Activated CD8-positive, alpha-beta T cell treated with anti-CD3 and anti-CD28 coated beads, Interleukin-2, amount 10 ng/mL, durations not matched to agents 7 days and 5 days (primary cell): ENCODE results near the gene ZG16. TPM values are rescaled to one million over a fixed set of nuclear protein-coding genes. Genes with fewer than 3 reads are reported as not detected.

Experiments used
- ATAC-seq: fragments of 150-1000 bp; cut with Tn5 transposase; one replicate; pipeline ENCODE4 v1.10.0; 2021; ENCODE audit warnings: moderate library complexity
- CTCF ChIA-PET: fragments of 350-600 bp; sonication (Branson Sonifier 250); formaldehyde crosslinking; loops from one replicate; lab custom pipeline; 2021; ENCODE audit warnings: antibody characterized with exemption; lab: Charles Lee
- POLR2A ChIA-PET: fragments of 350-600 bp; sonication (Branson Sonifier 250); formaldehyde crosslinking; loops from one replicate; lab custom pipeline; 2021; ENCODE audit warnings: antibody characterized with exemption; lab: Charles Lee
- DNase-seq: peaks from one replicate; pipeline ENCODE4 v3.0.0-alpha.2; 2020
- H3K27ac Mint-ChIP-seq: one replicate; pipeline ENCODE4 v1.8.0; 2021; ENCODE audit warnings: mild to moderate bottlenecking, mixed read lengths
- H3K27me3 Mint-ChIP-seq: one replicate; pipeline ENCODE4 v1.8.0; 2021; ENCODE audit warnings: low read depth, mixed read lengths
- H3K36me3 Mint-ChIP-seq: one replicate; pipeline ENCODE4 v1.8.0; 2021; ENCODE audit warnings: low read depth, mixed read lengths
- H3K4me1 Mint-ChIP-seq: one replicate; pipeline ENCODE4 v1.8.0; 2021; ENCODE audit warnings: low read depth, mixed read lengths
- H3K4me3 Mint-ChIP-seq: one replicate; pipeline ENCODE4 v1.8.0; 2021; ENCODE audit warnings: mild to moderate bottlenecking, mixed read lengths
- H3K9me3 Mint-ChIP-seq: one replicate; pipeline ENCODE4 v1.8.0; 2022; ENCODE audit warnings: mixed read lengths; ENCODE audit not compliant: insufficient read depth
- total RNA-seq, 2 experiments: library from RNA; stranded (reverse); gene quantifications; one replicate each; pipeline ENCODE4 v1.2.3, GENCODE V29; 2021

Gene ZG16
- total RNA-seq, 2 experiments from 2014 or later: not detected

- no peak for ATAC-seq
- no peak for DNase-seq
- no peaks in the 10 kb centered on the region for H3K9me3 Mint-ChIP-seq
- no peak overlapping the region for H3K27ac Mint-ChIP-seq
- H3K4me1 Mint-ChIP-seq: peaks cover 19% of the 10 kb centered on the region
- H3K27me3 Mint-ChIP-seq: no peaks in the 10 kb centered on the region
- H3K4me3 Mint-ChIP-seq: no peak overlapping the region
- peaks cover 37% of the 10 kb centered on the region for H3K36me3 Mint-ChIP-seq
- CTCF ChIA-PET: no interaction called here
- POLR2A ChIA-PET: no interaction called here
Measured at GRCh38 chr16:29830774-29831173, 52.7 kb downstream of the ZG16 start.

GRCh38 chr16:29831490-29831889 is 53.4 kb downstream of the ZG16 start:
- Mint-ChIP-seq H3K36me3 (peaks cover 43% of the 10 kb centered on the region), H3K27ac (no peak overlapping the region), H3K9me3 (no peaks in the 10 kb centered on the region), H3K27me3 (no peaks in the 10 kb centered on the region), H3K4me1 (peaks cover 12% of the 10 kb centered on the region), H3K4me3 (no peak overlapping the region)
- POLR2A ChIA-PET: no interaction called here
- ATAC-seq: no peak
- CTCF ChIA-PET: interaction anchor here (4.0 kb wide), 1 partner anchor 17 kb away, joined by 22 read pairs; no protein-coding TSS in a partner anchor
- no peak for DNase-seq

Other genes with a start within 250 kb of the ZG16 start
- gene SPN, start 115.0 kb upstream of the ZG16 start, total RNA-seq: 100 to 1,000 TPM; 339 to 352 TPM
- gene QPRT, start 99.1 kb upstream of the ZG16 start, total RNA-seq: 10 to 100 TPM in 1 of 2 experiments, 1 to 10 TPM in 1; 8.6 to 10.2 TPM
- 10 to 100 TPM; 64.3 to 68.0 TPM for gene C16orf54, start 32.3 kb upstream of the ZG16 start, total RNA-seq
- 100 to 1,000 TPM; 229 to 233 TPM for gene KIF22, start 12.5 kb downstream of the ZG16 start, total RNA-seq
- gene MAZ, start 28.3 kb downstream of the ZG16 start, total RNA-seq: 100 to 1,000 TPM; 455 to 494 TPM
- under 1 TPM; 0.16 to 0.83 TPM for gene PRRT2, start 33.9 kb downstream of the ZG16 start, total RNA-seq
- gene PAGR1, start 37.9 kb downstream of the ZG16 start, total RNA-seq: 10 to 100 TPM; 39.1 TPM
- 100 to 1,000 TPM; 122 to 125 TPM for gene MVP, start 42.2 kb downstream of the ZG16 start, total RNA-seq
- 10 to 100 TPM; 51.1 to 53.2 TPM for gene CDIPT, start 85.0 kb downstream of the ZG16 start, total RNA-seq
- gene SEZ6L2, start 121.3 kb downstream of the ZG16 start, total RNA-seq: not detected
- under 1 TPM in 1 of 2 experiments, not detected in 1; 0.24 TPM for gene ASPHD1, start 122.2 kb downstream of the ZG16 start, total RNA-seq
- 10 to 100 TPM; 33.8 to 35.5 TPM for gene KCTD13, start 148.0 kb downstream of the ZG16 start, total RNA-seq
- gene TMEM219, start 183.8 kb downstream of the ZG16 start, total RNA-seq: 10 to 100 TPM; 57.8 to 61.0 TPM
- 10 to 100 TPM; 48.9 to 49.8 TPM for gene TAOK2, start 195.6 kb downstream of the ZG16 start, total RNA-seq
- gene HIRIP3, start 217.4 kb downstream of the ZG16 start, total RNA-seq: 10 to 100 TPM; 46.4 to 47.3 TPM
- 100 to 1,000 TPM; 104 to 117 TPM for gene INO80E, start 218.0 kb downstream of the ZG16 start, total RNA-seq
- gene DOC2A, start 232.8 kb downstream of the ZG16 start, total RNA-seq: under 1 TPM in 1 of 2 experiments, not detected in 1; 0.34 TPM
- gene C16orf92, start 244.9 kb downstream of the ZG16 start, total RNA-seq: not detected